ENCODE measurements around the gene NTSR1. TPM values are rescaled to one million over a fixed set of nuclear protein-coding genes. Genes with fewer than 3 reads are reported as not detected.

NTSR1 gene
- total and polyA plus RNA-seq, 7 donors: 0.01 to 0.08 (median 0.05) TPM; not detected in 3

DNA sequence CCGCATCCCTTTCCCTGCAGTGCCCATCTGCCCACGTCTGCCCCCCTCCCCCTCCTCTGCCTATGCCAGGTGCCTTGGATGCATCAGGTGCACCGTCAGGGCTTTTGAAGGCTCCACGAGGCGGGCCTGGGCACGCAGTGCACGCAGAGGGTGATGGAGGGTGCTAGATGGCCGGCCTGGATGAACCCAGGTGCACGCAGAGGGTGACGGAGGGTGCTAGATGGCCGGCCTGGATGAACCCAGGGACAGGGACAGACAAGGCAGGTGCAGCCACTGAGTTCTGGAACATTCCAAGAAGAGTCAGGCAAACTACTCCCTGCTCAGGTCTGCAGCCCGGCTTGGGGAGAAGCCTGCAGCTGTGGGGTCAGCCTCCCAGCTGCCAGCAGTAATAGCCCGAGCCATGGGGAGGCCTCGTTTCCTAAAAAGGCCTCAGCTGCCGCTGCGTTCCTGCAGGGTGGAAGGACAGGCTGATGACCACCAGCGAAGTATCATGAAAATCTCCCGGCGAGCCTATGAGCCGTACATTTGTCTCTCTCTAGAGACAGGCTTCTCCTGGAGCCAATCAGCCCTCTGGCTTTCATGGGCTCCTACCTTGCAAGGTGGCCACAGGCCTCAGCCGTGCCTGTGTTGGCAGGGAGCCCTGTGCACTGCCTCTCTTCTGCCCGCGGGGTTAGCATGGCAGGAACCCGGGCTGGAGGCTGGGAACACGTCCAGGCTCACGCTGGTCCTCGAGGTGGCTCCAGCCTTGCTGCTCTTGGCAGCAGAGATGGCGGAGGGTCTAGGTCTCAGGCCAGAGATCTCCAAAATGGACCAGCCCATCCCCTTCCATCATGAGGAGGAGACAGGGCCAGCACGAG lies 29.6 kb downstream of the NTSR1 start:
- Histone ChIP-seq H3K27me3 (ENCODE audit: insufficient read depth in 3 of 3, low read length in 2 of 3) (peaks cover 0 to 75% (median 20%) of the 10 kb centered on the region in 3 donors), H3K9me3 (no peaks in the 10 kb centered on the region), H3K36me3 (ENCODE audit: insufficient read depth in 1 of 2, low read depth in 1 of 2) (no peaks in the 10 kb centered on the region), H3K4me1 (no peaks in the 10 kb centered on the region), H3K4me3 (no peak overlapping the region), H3K27ac (no peak overlapping the region)
- 58 to 65% (median 63%) methylated on average over 27 to 29 of the region's 29 CpGs for WGBS, 3 donors
- ATAC-seq: no peak
- TF ChIP-seq, protein P1, sequence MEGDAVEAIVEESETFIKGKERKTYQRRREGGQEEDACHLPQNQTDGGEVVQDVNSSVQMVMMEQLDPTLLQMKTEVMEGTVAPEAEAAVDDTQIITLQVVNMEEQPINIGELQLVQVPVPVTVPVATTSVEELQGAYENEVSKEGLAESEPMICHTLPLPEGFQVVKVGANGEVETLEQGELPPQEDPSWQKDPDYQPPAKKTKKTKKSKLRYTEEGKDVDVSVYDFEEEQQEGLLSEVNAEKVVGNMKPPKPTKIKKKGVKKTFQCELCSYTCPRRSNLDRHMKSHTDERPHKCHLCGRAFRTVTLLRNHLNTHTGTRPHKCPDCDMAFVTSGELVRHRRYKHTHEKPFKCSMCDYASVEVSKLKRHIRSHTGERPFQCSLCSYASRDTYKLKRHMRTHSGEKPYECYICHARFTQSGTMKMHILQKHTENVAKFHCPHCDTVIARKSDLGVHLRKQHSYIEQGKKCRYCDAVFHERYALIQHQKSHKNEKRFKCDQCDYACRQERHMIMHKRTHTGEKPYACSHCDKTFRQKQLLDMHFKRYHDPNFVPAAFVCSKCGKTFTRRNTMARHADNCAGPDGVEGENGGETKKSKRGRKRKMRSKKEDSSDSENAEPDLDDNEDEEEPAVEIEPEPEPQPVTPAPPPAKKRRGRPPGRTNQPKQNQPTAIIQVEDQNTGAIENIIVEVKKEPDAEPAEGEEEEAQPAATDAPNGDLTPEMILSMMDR (IDR thresholded peaks at IDR 0.05): no peak
- peak in 1 of 2 donors; percentile 46 for DNase-seq
- intact Hi-C loops (cut with DNase I): no loop called here

DNA sequence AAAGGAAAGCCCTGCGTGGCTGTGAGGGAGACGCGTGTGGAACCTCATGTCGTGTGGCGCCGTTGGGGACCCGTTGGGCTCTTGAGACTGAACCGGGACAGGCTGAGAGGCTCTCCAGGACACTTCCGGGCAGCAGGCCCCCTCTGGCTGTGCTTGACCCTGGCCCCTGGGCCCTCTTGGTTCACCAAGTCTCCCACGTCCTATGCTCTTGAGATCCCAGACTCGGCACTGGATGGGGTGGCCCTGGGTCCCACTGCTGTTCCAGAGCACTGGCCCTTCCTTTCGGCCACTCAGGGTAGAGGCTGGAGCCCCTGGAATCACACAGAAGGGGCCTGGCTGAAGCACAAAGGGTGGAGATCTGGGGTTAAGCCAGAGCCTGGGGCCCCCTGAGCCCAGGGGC lies 30.4 kb downstream of the NTSR1 start:
- no peak for ATAC-seq
- peak in 1 of 2 donors; percentile 43 for DNase-seq
- H3K4me1 ChIP-seq: no peaks in the 10 kb centered on the region
- 73 to 79% (median 73%) methylated on average over 12 of the region's 12 CpGs for WGBS, 3 donors
- intact Hi-C loops (cut with DNase I): no loop called here
- TF ChIP-seq, protein P1 (IDR thresholded peaks at IDR 0.05): no peak
- H3K27ac ChIP-seq: no peak overlapping the region
- H3K36me3 ChIP-seq (ENCODE audit: insufficient read depth in 1 of 2, low read depth in 1 of 2): no peaks in the 10 kb centered on the region
- peaks cover 0 to 81% (median 18%) of the 10 kb centered on the region in 3 donors for H3K27me3 ChIP-seq (ENCODE audit: insufficient read depth in 3 of 3, low read length in 2 of 3)
- no peaks in the 10 kb centered on the region for H3K9me3 ChIP-seq
- H3K4me3 ChIP-seq: no peak overlapping the region

DNA sequence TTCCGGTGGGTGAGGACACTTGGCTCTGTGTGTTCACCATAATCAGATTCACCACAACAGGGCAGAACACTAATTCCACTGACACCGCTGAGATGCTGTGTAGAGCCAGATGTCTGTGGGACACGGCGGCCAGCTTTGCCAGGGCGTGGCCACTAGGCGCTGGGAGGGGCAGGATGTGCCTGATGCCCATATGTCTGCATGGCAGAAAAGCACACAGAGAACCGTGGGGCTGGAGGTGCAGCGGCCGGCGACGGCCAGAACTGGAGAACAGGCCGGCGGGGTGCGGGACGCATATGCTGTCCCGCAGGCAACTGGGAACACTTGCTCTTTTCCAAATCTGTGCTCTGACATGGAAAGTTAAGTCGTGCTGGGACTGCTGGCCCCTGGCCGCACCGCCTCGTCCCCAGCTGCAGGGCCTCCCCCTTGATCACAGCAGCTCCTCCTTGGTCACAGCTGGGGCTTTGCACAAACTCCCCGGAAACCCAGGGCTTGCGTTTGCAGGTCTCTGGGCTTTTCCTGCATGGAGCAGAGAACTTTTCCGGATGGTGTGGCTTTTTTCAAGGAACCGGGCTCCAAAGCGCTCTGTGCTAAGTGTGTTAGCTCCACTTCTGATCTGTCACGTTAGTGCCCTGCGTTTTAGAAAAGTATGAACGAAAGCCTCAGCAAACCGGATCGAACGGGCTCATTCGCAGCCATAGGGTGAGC lies 31.1 kb downstream of the NTSR1 start:
- no peak overlapping the region for H3K27ac ChIP-seq
- intact Hi-C loops (cut with DNase I): no loop called here
- H3K36me3 ChIP-seq (ENCODE audit: insufficient read depth in 1 of 2, low read depth in 1 of 2): no peaks in the 10 kb centered on the region
- peak in 3 of 4 donors; percentile 28 to 63 (median 59) for ATAC-seq
- peak in 1 of 2 donors; percentile 67 for DNase-seq
- H3K9me3 ChIP-seq: no peaks in the 10 kb centered on the region
- peaks cover 0 to 76% (median 18%) of the 10 kb centered on the region in 3 donors for H3K27me3 ChIP-seq (ENCODE audit: insufficient read depth in 3 of 3, low read length in 2 of 3)
- H3K4me1 ChIP-seq: no peaks in the 10 kb centered on the region
- TF ChIP-seq, protein P1 (IDR thresholded peaks at IDR 0.05): no peak
- no peak overlapping the region for H3K4me3 ChIP-seq
- 10 to 18% (median 14%) methylated on average over 31 to 32 of the region's 32 CpGs for WGBS, 3 donors

DNA sequence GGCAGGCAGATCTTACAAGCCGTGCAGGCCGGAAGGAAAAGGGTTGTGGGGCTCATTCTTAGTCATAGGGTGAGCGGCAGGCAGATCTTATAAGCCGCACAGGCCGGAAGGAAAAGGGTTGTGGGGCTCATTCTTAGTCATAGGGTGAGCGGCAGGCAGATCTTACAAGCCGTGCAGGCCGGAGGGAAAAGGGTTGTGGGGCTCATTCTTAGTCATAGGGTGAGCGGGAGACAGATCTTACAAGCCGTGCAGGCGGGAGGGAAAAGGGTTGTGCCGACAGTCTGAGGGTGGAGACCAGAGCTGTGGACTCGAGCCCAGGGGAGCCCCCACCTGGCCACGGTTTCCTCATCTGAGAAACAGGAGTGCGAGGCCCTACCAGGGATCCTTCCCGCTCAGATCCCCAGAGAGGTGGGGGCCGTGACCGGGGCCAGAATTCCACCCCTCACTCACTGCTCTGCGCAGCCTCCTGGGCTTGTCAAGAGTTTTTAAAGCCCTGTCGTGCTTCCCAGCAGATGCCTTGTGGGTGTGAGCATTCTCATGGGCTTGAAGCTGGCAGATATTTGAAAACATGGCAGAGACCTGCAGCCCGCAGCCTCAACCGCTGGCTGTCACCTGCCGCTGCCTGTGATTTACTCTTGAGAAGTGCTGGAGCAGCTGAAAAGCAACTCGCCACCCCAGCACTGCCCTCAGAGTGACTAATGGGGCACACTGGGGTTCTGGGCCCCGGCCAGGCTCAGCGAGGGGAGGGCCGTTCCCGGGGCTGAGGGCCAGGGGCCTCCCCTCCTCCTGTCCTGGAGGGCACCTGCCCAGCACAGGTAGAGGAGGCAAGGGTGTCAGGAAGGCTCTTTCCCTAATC lies 31.9 kb downstream of the NTSR1 start:
- Histone ChIP-seq H3K27me3 (ENCODE audit: insufficient read depth in 3 of 3, low read length in 2 of 3) (peaks cover 0 to 74% (median 18%) of the 10 kb centered on the region in 3 donors), H3K4me1 (no peaks in the 10 kb centered on the region), H3K9me3 (no peaks in the 10 kb centered on the region), H3K4me3 (no peak overlapping the region), H3K27ac (no peak overlapping the region), H3K36me3 (ENCODE audit: insufficient read depth in 1 of 2, low read depth in 1 of 2) (no peaks in the 10 kb centered on the region)
- WGBS, 3 donors: 12 to 20% (median 16%) methylated on average over 28 of the region's 28 CpGs
- intact Hi-C loops (cut with DNase I): no loop called here
- DNase-seq (peak in 1 of 2 donors; percentile 67), ATAC-seq (peak; percentile 17 to 58 (median 36))
- TF ChIP-seq, protein P1 (IDR thresholded peaks at IDR 0.05): no peak
